Liver (tissue), 9 donors: ENCODE results near the gene PF4V1. TPM values are rescaled to one million over a fixed set of nuclear protein-coding genes. Genes with fewer than 3 reads are reported as not detected.

Experiments used
- DNase-seq: peaks from one replicate; pipeline ENCODE4 v3.0.0-alpha.2; 2017; ENCODE audit warnings: low spot score
- H3K27ac ChIP-seq, 2 donors: one replicate each; pipeline ENCODE4 v1.7.0; 2013; ENCODE audit warnings: inconsistent platforms in 2 of 2, low read length in 2 of 2, control low read depth in 1 of 2, low read depth in 1 of 2, mild to moderate bottlenecking in 1 of 2
- H3K27me3 ChIP-seq, 4 donors: one replicate each; pipeline versions ENCODE4 v1.6.1 to v1.7.0; 2013; ENCODE audit warnings: low read length in 3 of 4, inconsistent platforms in 1 of 4, mild to moderate bottlenecking in 1 of 4, moderate library complexity in 1 of 4; ENCODE audit not compliant: control insufficient read depth in 4 of 4, insufficient read depth in 4 of 4
- H3K36me3 ChIP-seq, 4 donors: one replicate each; pipeline versions ENCODE4 v1.6.1 to v1.7.0; 2013; ENCODE audit warnings: low read length in 3 of 4, mild to moderate bottlenecking in 3 of 4, low read depth in 1 of 4, moderate library complexity in 1 of 4; ENCODE audit not compliant: control insufficient read depth in 4 of 4, insufficient read depth in 3 of 4
- H3K4me1 ChIP-seq, 4 donors: one replicate each; pipeline versions ENCODE4 v1.6.1 to v1.7.0; 2013; ENCODE audit warnings: low read length in 3 of 4, mild to moderate bottlenecking in 3 of 4, moderate library complexity in 1 of 4; ENCODE audit not compliant: control insufficient read depth in 4 of 4, insufficient read depth in 4 of 4
- H3K4me3 ChIP-seq, 3 donors: one replicate each; pipeline versions ENCODE4 v1.6.1 to v1.7.0; 2013; ENCODE audit warnings: low read length in 3 of 3, control low read depth in 1 of 3, low read depth in 1 of 3, mild to moderate bottlenecking in 1 of 3
- H3K9ac ChIP-seq, 2 donors: one replicate each; pipeline ENCODE4 v1.7.0; 2013; ENCODE audit warnings: low read length in 2 of 2, mild to moderate bottlenecking in 2 of 2, moderate library complexity in 2 of 2, control low read depth in 1 of 2, low read depth in 1 of 2
- H3K9me3 ChIP-seq, 4 donors: one replicate each; pipeline versions ENCODE4 v1.6.1 to v1.7.0; 2013; ENCODE audit warnings: low read length in 3 of 4; ENCODE audit not compliant: control insufficient read depth in 4 of 4
- EGR1 ChIP-seq, 2 donors: IDR thresholded peaks; 2 replicates each; pipeline ENCODE4 v1.6.1; 2016 to 2018; ENCODE audit warnings: antibody characterized with exemption in 2 of 2, low read depth in 2 of 2
- FOXA1 ChIP-seq: IDR thresholded peaks from 2 replicates; pipeline ENCODE4 v1.6.1; 2016; ENCODE audit warnings: antibody characterized with exemption
- FOXA2 ChIP-seq: IDR thresholded peaks from 2 replicates; pipeline ENCODE4 v1.6.1; 2016; ENCODE audit warnings: antibody characterized with exemption
- GABPA ChIP-seq, 2 donors: IDR thresholded peaks in 1 of 2; conservative IDR thresholded peaks in 1 of 2; 2 replicates each; pipeline ENCODE4 v1.6.1; 2016; ENCODE audit warnings: antibody characterized with exemption in 2 of 2, mild to moderate bottlenecking in 1 of 2, moderate library complexity in 1 of 2
- HNF4A ChIP-seq, 2 donors: conservative IDR thresholded peaks; 2 replicates each; pipeline ENCODE4 v1.6.1; 2016; ENCODE audit warnings: antibody characterized with exemption in 2 of 2, mild to moderate bottlenecking in 2 of 2
- HNF4G ChIP-seq: IDR thresholded peaks from 2 replicates; pipeline ENCODE4 v1.6.1; 2016; ENCODE audit warnings: antibody characterized with exemption
- JUND ChIP-seq, 2 donors: IDR thresholded peaks; 2 replicates each; pipeline ENCODE4 v1.6.1; 2016; ENCODE audit warnings: antibody characterized with exemption in 2 of 2
- NR2F2 ChIP-seq: IDR thresholded peaks from 2 replicates; pipeline ENCODE4 v1.6.1; 2016; ENCODE audit warnings: antibody characterized with exemption
- RAD21 ChIP-seq, 2 donors: IDR thresholded peaks; 2 replicates each; pipeline ENCODE4 v1.6.1; 2016; ENCODE audit warnings: antibody characterized with exemption in 2 of 2, mild to moderate bottlenecking in 2 of 2
- RXRA ChIP-seq, 2 donors: IDR thresholded peaks; 2 replicates each; pipeline ENCODE4 v1.6.1; 2017 to 2018; ENCODE audit warnings: antibody characterized with exemption in 2 of 2, mild to moderate bottlenecking in 1 of 2
- SP1 ChIP-seq: IDR thresholded peaks from 2 replicates; pipeline ENCODE4 v1.6.1; 2018; ENCODE audit warnings: antibody characterized with exemption, mild to moderate bottlenecking
- TAF1 ChIP-seq: conservative IDR thresholded peaks from 2 replicates; pipeline ENCODE4 v1.6.1; 2016; ENCODE audit warnings: antibody characterized with exemption, mild to moderate bottlenecking
- YY1 ChIP-seq: IDR thresholded peaks from 2 replicates; pipeline ENCODE4 v1.6.1; 2016; ENCODE audit warnings: antibody characterized with exemption, mild to moderate bottlenecking
- WGBS: extraction: QIAGEN DNeasy Blood & Tissue Kit; methylation state at CpG from one replicate; pipeline ENCODE4 v1.1.7; 2013; 5-methylcytosine and 5-hydroxymethylcytosine counted together
- polyA plus RNA-seq, 2 donors: library from polyadenylated mRNA; stranded (reverse) in 1 of 2; unstranded in 1 of 2; fragments of 200-250 nt in 1 of 2; fragments of >200 nt in 1 of 2; fragmentation: Nextera tagmentation in 1 of 2; extraction: Ambion mirVana in 1 of 2; gene quantifications; one replicate each; pipeline versions ENCODE4 v1.2.1 to v1.2.3, GENCODE V29; 2013 to 2015
- total RNA-seq, 2 donors: library from RNA; depleted of rRNA; stranded (reverse); fragments of >200 nt; gene quantifications; one replicate each; pipeline ENCODE4 v1.2.3, GENCODE V29; 2014
- TF ChIP-seq, protein P1 (sequence below): fragments of 150-350 bp; IDR thresholded peaks from 2 replicates; pipeline ENCODE4 v1.5.1; 2017; ENCODE audit warnings: improper control_type of control experiment, low read depth, low read length; ENCODE audit not compliant: missing input control
- TF ChIP-seq, protein P2 (sequence below): IDR thresholded peaks from 2 replicates; pipeline ENCODE4 v1.6.1; 2016; ENCODE audit warnings: antibody characterized with exemption, mild to moderate bottlenecking
- TF ChIP-seq, protein P3 (sequence below): IDR thresholded peaks from 2 replicates; pipeline ENCODE4 v1.6.1; 2016; ENCODE audit warnings: antibody characterized with exemption
- TF ChIP-seq, protein P4 (sequence below): IDR thresholded peaks from 2 replicates; pipeline ENCODE4 v1.6.1; 2016; ENCODE audit warnings: antibody characterized with exemption
- donor health status: healthy.
- donor health status: healthy.
- donor health status: healthy.
- donor health status: healthy.
- donor health status: healthy.

The PF4V1 gene
- total and polyA plus RNA-seq, 4 donors, result 0.16 to 3.4 (median 0.74) TPM; not detected in 1

DNA sequence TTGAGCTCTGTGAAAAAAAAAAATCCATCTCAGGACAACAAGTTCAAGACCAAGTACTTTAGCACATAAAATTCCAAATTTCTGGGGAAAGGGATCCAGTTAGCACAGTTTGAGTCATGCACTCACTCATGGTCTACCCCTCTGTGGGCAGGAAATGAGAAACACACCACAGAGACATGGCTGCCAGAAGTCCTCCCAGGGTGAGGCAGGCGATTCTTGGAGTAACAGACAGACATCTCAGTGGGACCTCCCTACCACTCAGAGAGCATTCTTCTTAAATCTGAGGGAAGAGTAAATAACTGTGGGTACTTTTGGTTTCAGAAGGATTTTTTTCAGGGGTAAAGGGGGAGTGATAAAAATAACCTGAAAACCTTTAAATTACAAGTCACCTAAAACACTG, 30.2 kb downstream of the PF4V1 start:
- no peaks in the 10 kb centered on the region for H3K27me3 ChIP-seq
- H3K9me3 ChIP-seq, result no peaks in the 10 kb centered on the region
- DNase-seq, result no peak
- H3K27ac ChIP-seq, result no peak overlapping the region
- WGBS, result 51% methylated on average over 1 of the region's 1 CpG
- no peak overlapping the region for H3K4me3 ChIP-seq
- no peak overlapping the region for H3K9ac ChIP-seq
- H3K4me1 ChIP-seq, result no peaks in the 10 kb centered on the region
- TF ChIP-seq SP1, result no peak
- no peak for TF ChIP-seq EGR1 (IDR thresholded peaks at IDR 0.05; ENCODE audit: low read depth in 2 of 2)
- TF ChIP-seq TAF1, result no peak
- TF ChIP-seq HNF4G, result no peak
- no peak for TF ChIP-seq FOXA1
- H3K36me3 ChIP-seq, result no peaks in the 10 kb centered on the region

DNA sequence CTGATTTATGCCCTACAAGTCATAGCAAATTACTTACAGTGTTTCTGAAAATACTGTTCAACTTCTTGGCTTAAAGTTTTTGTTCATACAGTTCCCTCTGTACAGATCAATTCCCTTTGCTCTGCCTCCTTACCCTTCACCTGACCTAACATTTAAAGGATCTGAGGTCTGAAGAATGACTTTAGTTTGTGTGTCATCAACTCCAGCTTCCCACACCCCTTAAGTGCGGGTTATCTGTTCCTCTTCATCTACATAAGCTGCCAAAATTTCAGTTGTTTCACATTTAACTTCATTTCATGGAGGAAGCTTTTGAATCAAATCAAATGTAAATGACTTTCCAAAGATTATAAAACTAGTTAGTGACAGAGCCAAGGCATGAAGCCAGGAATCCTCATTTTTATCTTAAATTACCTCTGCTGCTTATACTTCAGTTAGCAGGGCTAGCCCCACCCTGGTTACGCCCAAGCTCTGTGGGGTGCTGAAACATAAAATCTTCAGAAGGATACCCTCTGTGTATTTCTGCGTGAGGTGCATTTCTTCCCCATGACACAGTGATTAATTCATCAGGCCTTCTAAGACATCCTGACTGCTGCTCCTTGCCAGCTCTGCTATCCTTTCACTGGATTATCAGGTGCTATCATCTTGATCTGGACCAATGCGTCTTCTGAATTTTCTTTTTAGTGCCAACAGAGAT, 32.6 kb downstream of the PF4V1 start:
- TF ChIP-seq RXRA (IDR thresholded peaks at IDR 0.05) (no peak), GABPA (IDR thresholded peaks at IDR 0.05 in 1 of 2, conservative IDR thresholded peaks at IDR 0.05 in 1 of 2) (no peak), NR2F2 (no peak), JUND (IDR thresholded peaks at IDR 0.05) (no peak), FOXA2 (no peak), TAF1 (no peak), RAD21 (IDR thresholded peaks at IDR 0.05) (no peak), YY1 (no peak), HNF4A (conservative IDR thresholded peaks at IDR 0.05) (no peak), SP1 (no peak), HNF4G (no peak), EGR1 (IDR thresholded peaks at IDR 0.05; ENCODE audit: low read depth in 2 of 2) (no peak)
- TF ChIP-seq, protein P1, sequence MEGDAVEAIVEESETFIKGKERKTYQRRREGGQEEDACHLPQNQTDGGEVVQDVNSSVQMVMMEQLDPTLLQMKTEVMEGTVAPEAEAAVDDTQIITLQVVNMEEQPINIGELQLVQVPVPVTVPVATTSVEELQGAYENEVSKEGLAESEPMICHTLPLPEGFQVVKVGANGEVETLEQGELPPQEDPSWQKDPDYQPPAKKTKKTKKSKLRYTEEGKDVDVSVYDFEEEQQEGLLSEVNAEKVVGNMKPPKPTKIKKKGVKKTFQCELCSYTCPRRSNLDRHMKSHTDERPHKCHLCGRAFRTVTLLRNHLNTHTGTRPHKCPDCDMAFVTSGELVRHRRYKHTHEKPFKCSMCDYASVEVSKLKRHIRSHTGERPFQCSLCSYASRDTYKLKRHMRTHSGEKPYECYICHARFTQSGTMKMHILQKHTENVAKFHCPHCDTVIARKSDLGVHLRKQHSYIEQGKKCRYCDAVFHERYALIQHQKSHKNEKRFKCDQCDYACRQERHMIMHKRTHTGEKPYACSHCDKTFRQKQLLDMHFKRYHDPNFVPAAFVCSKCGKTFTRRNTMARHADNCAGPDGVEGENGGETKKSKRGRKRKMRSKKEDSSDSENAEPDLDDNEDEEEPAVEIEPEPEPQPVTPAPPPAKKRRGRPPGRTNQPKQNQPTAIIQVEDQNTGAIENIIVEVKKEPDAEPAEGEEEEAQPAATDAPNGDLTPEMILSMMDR, result no peak
- TF ChIP-seq, protein P2, sequence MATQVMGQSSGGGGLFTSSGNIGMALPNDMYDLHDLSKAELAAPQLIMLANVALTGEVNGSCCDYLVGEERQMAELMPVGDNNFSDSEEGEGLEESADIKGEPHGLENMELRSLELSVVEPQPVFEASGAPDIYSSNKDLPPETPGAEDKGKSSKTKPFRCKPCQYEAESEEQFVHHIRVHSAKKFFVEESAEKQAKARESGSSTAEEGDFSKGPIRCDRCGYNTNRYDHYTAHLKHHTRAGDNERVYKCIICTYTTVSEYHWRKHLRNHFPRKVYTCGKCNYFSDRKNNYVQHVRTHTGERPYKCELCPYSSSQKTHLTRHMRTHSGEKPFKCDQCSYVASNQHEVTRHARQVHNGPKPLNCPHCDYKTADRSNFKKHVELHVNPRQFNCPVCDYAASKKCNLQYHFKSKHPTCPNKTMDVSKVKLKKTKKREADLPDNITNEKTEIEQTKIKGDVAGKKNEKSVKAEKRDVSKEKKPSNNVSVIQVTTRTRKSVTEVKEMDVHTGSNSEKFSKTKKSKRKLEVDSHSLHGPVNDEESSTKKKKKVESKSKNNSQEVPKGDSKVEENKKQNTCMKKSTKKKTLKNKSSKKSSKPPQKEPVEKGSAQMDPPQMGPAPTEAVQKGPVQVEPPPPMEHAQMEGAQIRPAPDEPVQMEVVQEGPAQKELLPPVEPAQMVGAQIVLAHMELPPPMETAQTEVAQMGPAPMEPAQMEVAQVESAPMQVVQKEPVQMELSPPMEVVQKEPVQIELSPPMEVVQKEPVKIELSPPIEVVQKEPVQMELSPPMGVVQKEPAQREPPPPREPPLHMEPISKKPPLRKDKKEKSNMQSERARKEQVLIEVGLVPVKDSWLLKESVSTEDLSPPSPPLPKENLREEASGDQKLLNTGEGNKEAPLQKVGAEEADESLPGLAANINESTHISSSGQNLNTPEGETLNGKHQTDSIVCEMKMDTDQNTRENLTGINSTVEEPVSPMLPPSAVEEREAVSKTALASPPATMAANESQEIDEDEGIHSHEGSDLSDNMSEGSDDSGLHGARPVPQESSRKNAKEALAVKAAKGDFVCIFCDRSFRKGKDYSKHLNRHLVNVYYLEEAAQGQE, result no peak
- TF ChIP-seq, protein P3, sequence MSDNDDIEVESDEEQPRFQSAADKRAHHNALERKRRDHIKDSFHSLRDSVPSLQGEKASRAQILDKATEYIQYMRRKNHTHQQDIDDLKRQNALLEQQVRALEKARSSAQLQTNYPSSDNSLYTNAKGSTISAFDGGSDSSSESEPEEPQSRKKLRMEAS, result no peak
- TF ChIP-seq, protein P4, sequence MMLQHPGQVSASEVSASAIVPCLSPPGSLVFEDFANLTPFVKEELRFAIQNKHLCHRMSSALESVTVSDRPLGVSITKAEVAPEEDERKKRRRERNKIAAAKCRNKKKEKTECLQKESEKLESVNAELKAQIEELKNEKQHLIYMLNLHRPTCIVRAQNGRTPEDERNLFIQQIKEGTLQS, result no peak
- Histone ChIP-seq H3K27me3 (no peaks in the 10 kb centered on the region), H3K4me3 (no peak overlapping the region), H3K27ac (no peak overlapping the region), H3K9ac (no peak overlapping the region), H3K9me3 (no peaks in the 10 kb centered on the region), H3K36me3 (no peaks in the 10 kb centered on the region), H3K4me1 (no peaks in the 10 kb centered on the region)
- no peak for DNase-seq
- 76% methylated on average over 4 of the region's 4 CpGs for WGBS
